ENCODE results near the gene HIF1A. TPM values are rescaled to one million over a fixed set of nuclear protein-coding genes. Genes with fewer than 3 reads are reported as not detected.

Gene HIF1A
- total and polyA plus RNA-seq, 2 of the 8 experiments (the other 6 are each of a cell fraction or from before 2014, with no cell fraction given), result 54.8 to 175 TPM

- Histone ChIP-seq H3K27ac (ENCODE audit: low read depth, low read length) (no peak overlapping the region), H3K4ac (replicated peaks; ENCODE audit: insufficient read length, low read depth, low read length) (no peak overlapping the region), H3K9ac (replicated peaks in 1 of 4; ENCODE audit: extremely low read depth in 1 of 4, low read depth in 3 of 4, low read length in 3 of 4) (no peak overlapping the region), H3K14ac (ENCODE audit: insufficient read length) (no peak overlapping the region), H3K79me2 (ENCODE audit: control insufficient read depth in 1 of 2, insufficient read depth in 2 of 2, low read length in 2 of 2) (peaks cover 53 to 94% of the 10 kb centered on the region in 2 experiments), H3K23me2 (ENCODE audit: low read depth, low read length) (no peaks in the 10 kb centered on the region; the same call in 1 of the 2 replicates), H3K18ac (ENCODE audit: extremely low read depth, low read length) (no peak overlapping the region), H2AK5ac (ENCODE audit: low read depth, low read length) (no peak overlapping the region), H4K91ac (replicated peaks; ENCODE audit: insufficient read length, low read length) (no peak overlapping the region), H3K4me1 (replicated peaks in 1 of 4; ENCODE audit: control insufficient read depth in 3 of 4, insufficient read depth in 4 of 4, low read length in 3 of 4) (peaks cover 4 to 12% (median 6%) of the 10 kb centered on the region in 4 experiments; a peak in 6 of 7 replicates), H3K23ac (ENCODE audit: insufficient read length) (no peak overlapping the region), H2BK15ac (ENCODE audit: low read length) (no peak overlapping the region), H4K8ac (ENCODE audit: extremely low read depth, insufficient read depth, low read length) (no peak overlapping the region), H4K20me1 (replicated peaks in 1 of 2; ENCODE audit: control insufficient read depth in 1 of 2, insufficient read depth in 2 of 2, low read length in 2 of 2) (peaks cover 20 to 40% of the 10 kb centered on the region in 2 experiments), H2AFZ (ENCODE audit: low read length) (no peak overlapping the region), H2BK20ac (ENCODE audit: low read length) (no peak overlapping the region), H4K5ac (ENCODE audit: insufficient read length, low read depth, low read length) (no peak overlapping the region), H3K79me1 (ENCODE audit: low read depth, low read length) (no peaks in the 10 kb centered on the region), H2BK5ac (ENCODE audit: low read depth, low read length) (no peak overlapping the region), H3K36me3 (ENCODE audit: control insufficient read depth in 2 of 4, insufficient read depth in 4 of 4, low read length in 3 of 4) (no peaks in the 10 kb centered on the region), H3K9me3 (ENCODE audit: insufficient read depth in 2 of 2, low read depth in 1 of 2, low read length in 1 of 2) (no peaks in the 10 kb centered on the region), H3K4me2 (ENCODE audit: insufficient read depth in 1 of 2, low read depth in 2 of 2, low read length in 2 of 2) (peak overlapping the region in 1 of 2 experiments; percentile 21; a peak in 1 of 4 replicates), H3K4me3 (ENCODE audit: extremely low read depth in 1 of 4, insufficient read depth in 2 of 4, low read depth in 3 of 4, low read length in 4 of 4) (no peak overlapping the region), H3K56ac (replicated peaks; ENCODE audit: insufficient read length, low read depth, low read length) (no peak overlapping the region), H2BK120ac (replicated peaks; ENCODE audit: low read depth, low read length) (no peak overlapping the region), H2BK12ac (ENCODE audit: low read depth, low read length) (no peak overlapping the region), H3K27me3 (replicated peaks in 1 of 4; ENCODE audit: control insufficient read depth in 3 of 4, extremely low read depth in 1 of 4, insufficient read depth in 3 of 4, low read length in 3 of 4) (no peaks in the 10 kb centered on the region)
- ChIA-PET CTCF (ENCODE audit: partially characterized antibody) (no interaction called here), POLR2A (ENCODE audit: partially characterized antibody) (interaction anchor here (1.1 kb wide), 1 partner anchor 13 kb away, joined by 3 read pairs; no protein-coding TSS in a partner anchor)
- DNase-seq (ENCODE audit: low read depth in 1 of 2, low spot score in 2 of 2), result no peak
- no peak for FAIRE-seq
- 96% methylated on average over 1 of the region's 1 CpG; no CpG with 5 or more reads in 1 of the 2 experiments for WGBS, 2 experiments (ENCODE audit: extremely low coverage in 1 of 2, insufficient coverage in 1 of 2, insufficient read length in 1 of 2, insufficient replicate concordance in 2 of 2, low coverage in 1 of 2, low lambda C conversion rate in 2 of 2, missing lambda C conversion rate in 1 of 2)
- TF ChIP-seq CTBP2 (IDR thresholded peaks at IDR 0.05; ENCODE audit: borderline replicate concordance, insufficient read depth, insufficient read length, low read length), result no peak
- TF ChIP-seq HDAC6 (IDR thresholded peaks at IDR 0.05; ENCODE audit: low read depth, low read length), result no peak
Observed at GRCh38 chr14:61712137-61712536, 16.8 kb downstream of the HIF1A start.
